ENCODE results near the gene OPRL1. TPM values are rescaled to one million over a fixed set of nuclear protein-coding genes. Genes with fewer than 3 reads are reported as not detected.

Gene OPRL1
- total RNA-seq, 1 experiment from 2014 or later, result 0.92 TPM

- DNase-seq (ENCODE audit: low read depth), result no peak
Observed at GRCh38 chr20:64140061-64140931, 60.4 kb downstream of the OPRL1 start.

DNA sequence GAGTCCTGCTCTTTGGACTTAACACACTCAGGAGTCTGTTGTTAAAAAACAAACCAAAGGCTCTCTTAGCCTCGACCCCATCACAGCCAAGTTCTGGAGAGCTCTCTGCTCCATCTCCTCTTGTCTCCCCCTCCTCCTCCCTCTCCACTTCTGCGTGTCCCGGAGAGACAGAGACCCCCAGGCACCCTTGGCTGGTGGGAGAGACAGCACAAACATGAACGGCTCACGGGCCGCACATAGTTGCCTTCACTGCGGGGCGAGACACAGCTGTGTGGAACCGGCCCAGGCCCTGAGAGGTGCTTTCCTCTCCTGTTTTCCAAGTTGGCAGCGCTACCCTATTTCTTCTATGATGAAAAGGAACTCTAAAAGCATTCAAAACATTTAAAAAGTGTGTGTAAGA, 61.1 kb downstream of the OPRL1 start:
- no peak for DNase-seq (ENCODE audit: low read depth)

DNA sequence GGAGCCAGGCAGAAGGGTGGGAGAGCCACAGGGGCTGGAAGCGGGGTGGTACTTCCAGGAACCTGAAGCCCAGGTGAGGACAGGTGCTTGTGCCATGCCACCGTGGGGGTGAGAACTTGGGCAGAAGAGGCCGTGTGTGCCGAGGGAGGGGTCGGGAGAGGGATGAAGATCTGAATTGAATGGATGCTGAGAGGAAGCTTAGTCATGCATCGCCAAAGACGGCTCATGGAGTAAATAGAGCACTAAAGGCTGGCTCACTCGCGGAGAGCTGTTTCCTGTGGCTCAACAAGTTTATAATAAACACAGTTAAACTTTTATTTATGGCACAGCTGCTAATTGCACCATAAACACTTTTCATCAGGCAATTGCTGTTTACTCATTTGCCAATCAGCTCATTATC, 62.7 kb downstream of the OPRL1 start:
- no peak for DNase-seq (ENCODE audit: low read depth)

DNA sequence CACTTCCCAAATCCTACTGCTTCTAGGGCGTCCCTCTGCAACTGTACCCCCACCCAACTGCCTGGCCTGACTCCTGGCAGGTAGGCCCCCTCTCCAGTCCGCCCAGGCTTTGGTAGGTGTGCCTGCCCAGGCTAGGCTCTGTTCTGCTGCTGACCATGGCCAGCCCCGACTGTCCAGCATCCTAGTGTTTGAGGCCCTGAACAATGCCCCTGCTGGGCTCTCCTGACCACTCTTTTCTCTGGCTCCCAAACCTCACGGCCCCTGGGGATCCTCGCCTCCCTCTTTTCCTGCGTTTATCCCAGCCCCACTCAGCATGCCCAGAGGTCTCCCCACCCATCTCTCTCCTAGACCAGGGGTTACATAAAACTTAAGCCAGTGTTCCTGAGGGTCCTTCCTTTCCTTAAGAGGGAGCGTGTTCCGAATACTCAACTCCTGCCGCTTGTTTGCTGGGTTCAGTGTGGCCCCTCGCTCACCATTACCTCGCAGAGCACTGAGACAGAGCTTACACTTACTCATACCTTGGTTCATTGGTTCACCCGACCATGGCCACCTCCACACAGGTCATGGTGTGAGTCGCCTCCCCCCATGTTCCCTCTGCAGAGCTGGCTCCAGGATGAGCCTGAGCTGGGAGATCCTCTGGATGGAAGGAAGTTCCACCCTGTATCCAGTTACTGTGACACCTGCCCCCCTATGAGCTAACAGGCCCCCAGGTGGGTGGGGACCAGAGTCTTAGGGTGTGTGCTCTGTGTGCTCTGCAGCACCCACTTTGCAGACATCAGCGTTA, 63.3 kb downstream of the OPRL1 start:
- no peak for DNase-seq (ENCODE audit: low read depth)

DNA sequence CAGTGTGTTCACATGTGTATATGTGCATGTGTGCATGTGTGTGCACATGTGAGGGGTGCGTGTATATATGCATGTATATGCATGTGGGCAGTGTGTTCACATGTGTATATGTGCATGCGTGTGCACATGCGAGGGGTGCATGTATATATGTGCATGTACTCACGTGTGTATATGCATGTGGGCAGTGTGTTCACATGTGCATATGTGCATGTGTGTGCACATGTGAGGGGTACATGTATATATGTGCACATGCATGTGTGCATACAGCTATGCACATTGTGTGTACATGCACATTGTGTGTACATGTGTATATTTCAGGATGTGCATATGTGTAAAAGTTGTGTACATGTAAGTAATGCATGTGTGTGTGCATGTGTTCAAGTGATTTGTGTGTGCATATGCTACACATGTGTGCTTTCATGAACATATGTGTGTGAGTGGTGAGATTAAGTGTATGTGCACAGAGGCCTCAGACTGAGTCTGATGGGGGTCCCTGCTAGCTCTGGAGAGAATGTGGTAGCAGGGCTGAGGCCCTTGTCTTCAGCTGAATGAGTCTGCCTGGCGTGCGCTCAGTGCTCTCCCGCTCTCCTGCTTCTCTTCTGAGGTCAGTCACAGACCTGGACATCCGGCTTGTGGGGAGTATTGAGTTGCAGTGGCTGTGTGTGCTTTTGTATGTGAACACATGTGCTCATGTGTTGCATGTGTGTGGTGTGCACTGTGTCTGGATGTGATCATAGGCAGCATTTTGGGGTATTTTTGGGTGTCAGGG, 64.4 kb downstream of the OPRL1 start:
- no peak for DNase-seq (ENCODE audit: low read depth)

DNA sequence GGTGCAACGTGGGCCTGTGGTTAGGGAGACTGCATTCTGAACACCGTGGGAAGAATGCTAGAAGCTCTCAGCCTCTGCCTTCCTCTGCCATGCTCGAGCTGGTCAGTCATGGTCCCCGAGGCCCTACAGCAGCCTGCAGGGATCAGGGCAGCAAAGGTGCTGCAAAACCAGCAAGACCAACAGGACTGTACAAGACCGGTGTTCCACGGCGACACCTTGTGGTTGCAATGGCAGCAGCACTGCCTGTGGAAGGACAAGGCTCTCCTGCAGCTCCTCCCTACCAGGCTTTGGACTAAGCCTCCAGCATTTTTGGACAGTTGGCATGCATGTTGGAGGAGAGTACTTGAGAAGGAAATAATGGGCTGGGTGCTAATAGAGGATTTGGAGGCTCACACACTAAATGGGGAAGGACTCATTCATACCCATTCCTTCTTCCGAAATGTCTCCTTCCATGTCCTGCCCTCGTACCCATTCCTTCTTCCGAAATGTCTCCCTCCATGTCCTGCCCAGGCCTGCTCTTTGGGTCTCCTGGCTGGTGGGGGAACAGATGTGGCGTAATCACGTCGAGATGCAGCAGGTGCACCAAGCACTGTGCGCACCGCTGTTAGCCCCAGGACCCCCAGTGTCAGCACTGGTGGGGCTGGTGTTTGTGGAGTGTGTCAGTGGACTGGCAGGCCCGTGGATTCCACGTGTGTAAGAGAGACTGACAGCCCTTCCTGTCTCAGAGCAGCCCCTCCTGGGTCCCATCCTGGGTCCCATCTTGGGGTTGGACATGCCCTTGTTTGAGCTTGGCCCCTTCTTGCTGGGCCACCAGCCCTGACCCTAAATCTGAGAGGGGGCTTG, 65.8 kb downstream of the OPRL1 start:
- DNase-seq (ENCODE audit: low read depth), result no peak

- DNase-seq (ENCODE audit: low read depth), result no peak
Observed at GRCh38 chr20:64146301-64146935, 66.5 kb downstream of the OPRL1 start.

GRCh38 chr20:64146936-64147477, 67.1 kb downstream of the OPRL1 start:
- no peak for DNase-seq (ENCODE audit: low read depth)

DNA sequence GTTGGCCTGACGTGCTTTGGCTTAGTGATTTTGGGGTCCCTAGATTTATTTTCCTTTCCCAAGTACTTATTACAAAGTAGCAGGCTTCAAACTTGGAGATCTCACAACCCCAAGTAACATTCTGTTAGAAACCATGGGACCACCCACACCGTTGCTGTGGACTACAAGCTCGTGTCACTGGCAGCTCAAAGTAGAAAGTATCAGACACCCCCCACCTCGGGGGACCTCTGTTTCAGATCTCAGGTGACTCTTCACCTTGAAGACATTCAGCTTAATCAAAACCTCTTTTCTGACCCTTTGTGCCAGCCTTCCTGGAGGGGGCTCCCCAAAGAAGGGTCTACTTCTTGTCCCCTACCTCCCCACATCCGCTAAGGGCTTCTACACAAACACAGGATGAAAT, 68.7 kb downstream of the OPRL1 start:
- DNase-seq (ENCODE audit: low read depth), result no peak

GRCh38 chr20:64149141-64149540, 69.3 kb downstream of the OPRL1 start:
- DNase-seq (ENCODE audit: low read depth), result no peak

DNA sequence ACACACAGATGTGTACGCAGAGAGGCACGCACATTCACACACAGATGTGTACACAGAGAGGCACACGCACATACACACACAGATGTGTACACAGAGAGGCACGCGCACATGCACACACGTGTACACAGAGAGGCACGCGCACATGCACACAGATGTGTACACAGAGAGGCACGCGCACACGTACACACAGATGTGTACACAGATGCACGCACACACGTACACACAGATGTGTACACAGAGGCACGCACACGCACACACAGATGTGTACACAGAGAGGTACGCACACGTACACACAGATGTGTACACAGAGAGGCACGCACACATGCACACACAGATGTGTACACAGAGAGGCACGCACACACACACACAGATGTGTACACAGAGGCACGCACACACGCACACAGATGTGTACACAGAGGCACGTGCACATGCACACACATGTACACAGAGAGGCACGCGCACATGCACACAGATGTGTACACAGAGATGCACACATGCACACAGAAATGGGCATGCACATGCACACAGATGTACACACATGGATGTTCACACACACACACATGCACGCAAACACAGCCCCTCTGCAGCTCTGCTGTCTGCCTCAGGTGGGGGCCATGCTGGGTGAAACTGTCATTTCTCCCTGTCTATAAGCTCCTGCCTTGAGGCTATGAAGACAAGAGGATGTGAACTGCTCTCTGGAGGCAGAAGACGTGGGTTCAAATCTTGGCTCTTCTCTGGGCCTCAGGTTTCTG, 70.1 kb downstream of the OPRL1 start:
- DNase-seq (ENCODE audit: low read depth), result no peak

Other genes with a start within 250 kb of the OPRL1 start
- gene ZBTB46, start 248.8 kb upstream of the OPRL1 start, total RNA-seq (2014; rRNA removed), result 7.6 and 9.1 TPM in 2 replicates
- not detected in 2 replicates for gene ABHD16B, start 218.6 kb upstream of the OPRL1 start, total RNA-seq (2014; rRNA removed)
- gene TPD52L2, start 214.8 kb upstream of the OPRL1 start, total RNA-seq (2014; rRNA removed), result 118 and 119 TPM in 2 replicates
- 63.2 and 64.1 TPM in 2 replicates for gene DNAJC5, start 185.0 kb upstream of the OPRL1 start, total RNA-seq (2014; rRNA removed)
- gene UCKL1, start 123.7 kb upstream of the OPRL1 start, total RNA-seq (2014; rRNA removed), result 17.4 and 22.8 TPM in 2 replicates
- 10.7 and 13.2 TPM in 2 replicates for gene ZNF512B, start 110.2 kb upstream of the OPRL1 start, total RNA-seq (2014; rRNA removed)
- gene SAMD10, start 100.4 kb upstream of the OPRL1 start, total RNA-seq (2014; rRNA removed), result 1.2 and 3.1 TPM in 2 replicates
- 50.1 and 60.4 TPM in 2 replicates for gene PRPF6, start 99.0 kb upstream of the OPRL1 start, total RNA-seq (2014; rRNA removed)
- 0.17 and 0.19 TPM in 2 replicates for gene C20orf204, start 43.9 kb upstream of the OPRL1 start, total RNA-seq (2014; rRNA removed)
- gene SOX18, start 30.4 kb upstream of the OPRL1 start, total RNA-seq (2014; rRNA removed), result not detected in 2 replicates
- 30.7 and 41.1 TPM in 2 replicates for gene TCEA2, start 16.9 kb upstream of the OPRL1 start, total RNA-seq (2014; rRNA removed)
- gene RGS19, start 564 bp upstream of the OPRL1 start, total RNA-seq (2014; rRNA removed), result 26.9 and 34.5 TPM in 2 replicates
- gene LKAAEAR1, start 4.3 kb downstream of the OPRL1 start, total RNA-seq (2014; rRNA removed), result 0.40 and 1.7 TPM in 2 replicates
- not detected in 2 replicates for gene NPBWR2, start 27.5 kb downstream of the OPRL1 start, total RNA-seq (2014; rRNA removed)
- gene MYT1, start 84.4 kb downstream of the OPRL1 start, total RNA-seq (2014; rRNA removed), result not detected in 2 replicates
- 39.1 and 56.6 TPM in 2 replicates for gene PCMTD2, start 175.7 kb downstream of the OPRL1 start, total RNA-seq (2014; rRNA removed)

Measured in LHCN-M2 (cell line).